GM20431 (cell line): ENCODE measurements around the gene AADACL2.
"Not testable (repeated sequence)": the region's sequence is repeated elsewhere in the genome, so short reads cannot be mapped to it uniquely, and the experiment has no call there.

Source experiments
- in situ Hi-C: fragments of 300-500 bp; cut with MseI, MboI; formaldehyde crosslinking; loops from one replicate; pipeline ENCODE4 v1.15.0; 2020; ENCODE audit warnings: low sequenced_read_pairs; ENCODE audit not compliant: unreplicated experiment

Gene AADACL2

GRCh38 chr3:151761581-151761980 lies 27.9 kb downstream of the AADACL2 start:
- in situ Hi-C loops: no loop called here

GRCh38 chr3:151764699-151765098 lies 31.0 kb downstream of the AADACL2 start:
- in situ Hi-C loops: not testable (repeated sequence)

GRCh38 chr3:151765685-151766084 lies 32.0 kb downstream of the AADACL2 start:
- in situ Hi-C loops: no loop called here

GRCh38 chr3:151766454-151766853 lies 32.7 kb downstream of the AADACL2 start:
- in situ Hi-C loops: no loop called here

GRCh38 chr3:151768393-151768930 lies 34.7 kb downstream of the AADACL2 start:
- in situ Hi-C loops: no loop called here

GRCh38 chr3:151769175-151769574 lies 35.4 kb downstream of the AADACL2 start:
- in situ Hi-C loops: no loop called here

- in situ Hi-C loops: no loop called here
Measured at GRCh38 chr3:151770956-151771355, 37.2 kb downstream of the AADACL2 start.

GRCh38 chr3:151772825-151773480 lies 39.2 kb downstream of the AADACL2 start:
- in situ Hi-C loops: no loop called here

GRCh38 chr3:151774235-151774634 lies 40.5 kb downstream of the AADACL2 start:
- in situ Hi-C loops: no loop called here

GRCh38 chr3:151774910-151775309 lies 41.2 kb downstream of the AADACL2 start:
- in situ Hi-C loops: no loop called here

- in situ Hi-C loops: no loop called here
Measured at GRCh38 chr3:151775314-151776258, 41.9 kb downstream of the AADACL2 start.

GRCh38 chr3:151776259-151776740 lies 42.6 kb downstream of the AADACL2 start:
- in situ Hi-C loops: no loop called here

- in situ Hi-C loops: no loop called here
Measured at GRCh38 chr3:151777880-151778279, 44.2 kb downstream of the AADACL2 start.

GRCh38 chr3:151787626-151788025 lies 53.9 kb downstream of the AADACL2 start:
- in situ Hi-C loops: no loop called here

- in situ Hi-C loops: no loop called here
Measured at GRCh38 chr3:151788401-151788800, 54.7 kb downstream of the AADACL2 start.

- in situ Hi-C loops: no loop called here
Measured at GRCh38 chr3:151789853-151790463, 56.2 kb downstream of the AADACL2 start.

- in situ Hi-C loops: not testable (repeated sequence)
Measured at GRCh38 chr3:151790763-151791162, 57.0 kb downstream of the AADACL2 start.

- in situ Hi-C loops: no loop called here
Measured at GRCh38 chr3:151792411-151792810, 58.7 kb downstream of the AADACL2 start.

- in situ Hi-C loops: no loop called here
Measured at GRCh38 chr3:151793636-151794035, 59.9 kb downstream of the AADACL2 start.

- in situ Hi-C loops: no loop called here
Measured at GRCh38 chr3:151794080-151794479, 60.4 kb downstream of the AADACL2 start.
